GM18861 (cell line): ENCODE data around the gene MVB12B.
"Not testable (repeated sequence)": the region's sequence is repeated elsewhere in the genome, so short reads cannot be mapped to it uniquely, and the experiment has no call there.

ENCODE experiments used
- ATAC-seq: cut with Tn5 transposase; IDR thresholded peaks from one replicate; pipeline ENCODE4 v1.9.1; 2021; ENCODE audit not compliant: unreplicated experiment

Gene MVB12B

DNA sequence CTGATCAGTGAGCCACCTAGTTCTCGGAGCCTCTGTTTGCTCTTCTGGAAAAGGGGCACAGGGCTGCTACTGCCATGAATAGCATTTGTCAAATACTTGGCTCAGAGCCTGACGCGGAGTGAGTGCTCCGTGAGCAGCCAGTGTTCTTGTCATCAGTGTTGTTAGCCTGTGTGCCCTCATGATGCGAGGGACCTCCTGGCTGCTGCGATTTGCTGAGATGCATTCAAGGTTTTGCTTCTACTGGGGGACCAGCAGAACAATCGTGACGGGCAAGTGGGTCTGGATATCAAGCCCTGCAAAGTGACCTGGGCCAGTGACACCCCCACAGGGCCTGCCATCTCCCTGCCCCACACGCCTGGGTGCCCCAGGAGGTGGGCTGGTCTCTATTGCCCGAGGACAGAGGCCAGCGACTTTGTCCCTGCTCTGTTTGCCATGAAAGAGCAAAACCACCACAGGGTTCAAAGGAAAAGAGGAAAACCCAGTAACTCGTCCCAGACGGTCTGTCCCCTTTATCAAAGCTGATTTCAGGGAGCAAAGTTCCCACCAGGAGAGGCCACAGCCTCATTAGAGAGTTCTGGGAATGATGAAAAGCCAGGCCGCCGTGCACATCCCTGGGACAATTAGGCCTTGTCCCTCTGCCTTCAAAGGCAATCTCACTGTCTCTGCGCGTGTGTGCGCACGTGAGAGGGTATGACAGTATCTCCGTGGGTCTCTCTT, 200.6 kb downstream of the MVB12B start:
- no peak for ATAC-seq

DNA sequence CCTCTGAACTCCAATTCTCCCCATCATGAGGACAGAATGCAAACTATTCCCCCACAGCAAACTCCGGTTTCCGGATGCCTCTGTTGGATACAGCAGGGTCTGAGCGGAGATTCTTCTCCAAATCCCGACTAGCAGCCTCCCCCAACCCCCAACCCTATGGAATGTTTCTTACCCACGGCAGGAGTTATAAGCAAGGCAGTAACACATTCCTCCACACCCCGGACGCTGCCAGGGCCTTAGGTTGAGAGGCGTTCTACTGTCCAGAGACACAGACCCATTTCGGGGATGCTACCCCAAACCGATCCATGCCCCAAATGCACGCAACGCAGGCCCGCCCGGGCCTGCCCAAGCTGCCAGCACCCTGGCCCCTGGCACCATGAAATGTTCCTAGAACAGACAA, 201.5 kb downstream of the MVB12B start:
- ATAC-seq = no peak

DNA sequence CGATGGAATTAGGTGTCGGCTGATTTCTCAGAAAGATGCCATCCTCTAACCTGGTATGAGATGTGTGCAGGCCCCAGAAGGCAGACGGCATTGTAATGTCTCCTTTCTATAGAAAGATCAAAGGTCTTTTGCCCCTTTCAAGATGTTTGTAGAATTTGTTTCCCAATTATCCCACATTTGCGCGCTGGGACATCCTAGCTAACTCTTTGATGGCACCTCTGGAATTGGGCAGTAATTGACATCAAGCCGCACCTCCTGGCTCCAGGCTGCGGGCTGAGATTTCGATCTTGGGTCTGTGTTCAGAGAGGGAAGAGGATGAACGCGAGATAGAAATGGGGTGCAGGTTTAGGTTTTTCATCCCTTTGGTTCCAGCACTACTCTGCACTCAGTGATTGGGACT, 202.3 kb downstream of the MVB12B start:
- no peak for ATAC-seq

DNA sequence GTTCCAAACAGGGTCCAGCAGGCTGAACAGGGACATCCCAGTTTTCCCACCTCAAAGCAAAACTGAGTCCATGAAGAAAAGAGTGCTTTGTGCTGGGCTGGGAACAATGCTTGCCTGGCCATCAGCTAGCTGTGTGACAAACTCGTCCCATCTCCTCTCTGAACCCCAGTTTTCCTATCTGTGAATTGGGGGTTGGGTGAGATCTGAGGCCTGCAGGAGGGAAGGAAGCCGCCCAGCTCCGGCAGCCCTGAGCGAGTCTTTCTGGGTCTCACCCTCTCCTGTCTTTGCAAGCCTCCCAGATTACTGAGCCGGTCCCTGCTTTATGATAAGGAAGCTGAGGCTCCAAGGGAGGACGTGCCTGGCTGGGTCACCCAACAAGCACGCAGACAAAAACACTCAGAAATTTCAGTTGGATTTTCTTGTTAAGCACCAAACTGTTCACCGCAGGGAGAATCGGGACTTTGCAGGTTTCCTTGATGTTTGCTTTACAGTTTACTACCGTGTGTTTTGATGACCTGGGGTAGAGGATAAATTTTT, 204.5 kb downstream of the MVB12B start:
- ATAC-seq = no peak

DNA sequence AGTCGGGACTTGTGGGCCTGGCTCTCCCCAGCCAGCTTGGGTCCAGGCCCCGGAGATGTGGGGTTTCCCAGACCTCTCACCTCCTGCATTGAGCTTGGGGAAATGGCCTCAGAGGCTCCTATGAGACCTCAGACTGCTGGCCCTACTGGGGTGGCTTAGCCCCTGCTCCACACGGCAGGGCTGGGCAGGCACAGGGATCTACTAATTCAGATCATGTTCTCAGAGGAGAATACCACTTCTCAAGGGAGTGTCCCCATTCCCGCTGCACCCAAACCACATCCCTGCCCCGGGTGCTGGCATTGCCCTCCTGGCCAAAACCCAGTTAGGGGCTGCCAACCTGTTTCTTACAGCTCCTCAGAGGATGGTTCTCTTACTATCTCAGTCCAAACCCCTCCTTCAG, 205.0 kb downstream of the MVB12B start:
- ATAC-seq = no peak

DNA sequence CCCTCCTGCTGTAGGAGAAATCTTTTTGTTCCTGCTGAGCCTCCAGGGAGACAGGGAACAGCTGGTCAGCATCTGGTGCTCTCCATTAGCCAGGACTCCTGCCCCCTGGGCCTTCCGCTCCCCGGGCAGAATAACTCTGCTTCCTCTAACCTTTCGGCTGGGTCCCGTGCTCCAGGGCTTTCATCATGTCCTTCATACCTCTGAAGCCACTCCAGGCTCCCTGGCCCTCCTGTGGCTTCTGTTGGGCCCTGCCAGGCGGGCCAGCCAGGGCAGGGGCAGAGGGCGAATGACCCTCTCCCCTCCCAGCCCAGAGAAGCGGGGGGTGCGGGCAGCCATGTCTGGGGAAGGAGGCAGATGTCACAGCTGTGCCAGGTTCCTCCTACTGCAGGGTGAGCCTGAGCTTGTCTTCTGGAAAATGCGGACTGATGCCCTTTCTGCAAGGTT, 205.4 kb downstream of the MVB12B start:
- ATAC-seq = no peak

DNA sequence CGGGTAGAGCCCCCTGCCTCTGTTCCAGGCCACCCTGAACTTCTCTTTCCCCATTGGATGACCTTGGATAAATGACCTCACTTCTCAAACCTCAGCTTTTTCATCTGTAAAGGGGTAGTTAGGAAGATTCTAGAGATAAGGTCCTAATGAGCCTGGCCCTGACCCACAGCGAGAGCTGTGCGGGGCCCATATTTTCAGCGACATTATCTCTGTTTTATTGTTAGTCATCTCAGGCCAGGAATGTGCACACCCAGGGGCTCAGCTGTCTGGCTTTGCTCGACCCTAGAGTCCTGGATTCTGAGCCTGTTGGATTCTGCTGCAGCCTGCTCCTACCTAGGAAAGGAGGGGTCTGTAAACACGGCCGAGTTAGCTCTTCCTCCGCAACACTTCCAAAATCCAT, 205.9 kb downstream of the MVB12B start:
- ATAC-seq = no peak

DNA sequence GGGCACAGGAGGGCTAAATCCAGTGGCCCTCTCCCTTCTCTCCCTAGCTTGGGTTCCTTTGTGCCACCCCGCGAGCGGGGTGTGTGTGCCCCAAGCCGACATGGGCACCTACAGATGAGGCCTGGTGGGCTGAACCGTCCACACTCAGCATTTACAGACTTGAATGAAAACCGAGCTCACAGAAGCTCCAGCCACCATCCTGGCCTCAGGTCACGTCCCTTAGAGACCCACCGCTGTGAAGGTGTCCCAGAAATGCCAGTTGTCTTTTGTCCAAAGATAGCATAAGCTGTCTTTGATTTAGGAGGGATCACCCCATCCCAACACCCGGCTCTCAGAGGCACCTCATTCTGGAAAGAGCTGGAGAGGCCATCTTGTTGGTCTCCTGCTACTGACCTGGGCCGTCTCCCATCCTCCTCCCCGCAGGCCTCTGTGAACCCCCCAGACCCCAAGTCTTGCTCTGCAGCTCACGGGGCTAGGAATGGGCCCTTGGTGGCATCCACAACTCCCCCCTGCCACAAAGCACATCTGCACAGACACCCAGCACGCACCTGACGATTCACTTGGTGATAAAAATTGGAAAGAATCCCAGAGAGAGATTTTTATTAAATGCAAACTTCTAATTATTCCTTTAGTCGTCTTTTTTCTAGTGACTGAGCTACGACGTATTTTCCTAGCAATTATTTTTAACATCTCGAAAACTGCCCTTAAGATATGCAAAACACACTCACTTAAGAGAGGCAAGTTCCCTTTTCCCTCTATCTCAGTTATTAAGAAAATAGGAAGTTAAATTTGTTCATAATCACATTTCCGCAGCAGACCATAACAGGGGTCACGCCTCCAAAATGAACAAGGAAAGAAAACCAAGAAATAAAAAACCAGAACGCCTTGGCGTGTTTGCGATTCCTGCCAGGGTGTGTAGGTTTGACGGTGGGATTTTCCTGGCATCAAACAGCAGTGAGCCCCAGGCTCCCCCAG, 206.6 kb downstream of the MVB12B start:
- ATAC-seq = no peak

DNA sequence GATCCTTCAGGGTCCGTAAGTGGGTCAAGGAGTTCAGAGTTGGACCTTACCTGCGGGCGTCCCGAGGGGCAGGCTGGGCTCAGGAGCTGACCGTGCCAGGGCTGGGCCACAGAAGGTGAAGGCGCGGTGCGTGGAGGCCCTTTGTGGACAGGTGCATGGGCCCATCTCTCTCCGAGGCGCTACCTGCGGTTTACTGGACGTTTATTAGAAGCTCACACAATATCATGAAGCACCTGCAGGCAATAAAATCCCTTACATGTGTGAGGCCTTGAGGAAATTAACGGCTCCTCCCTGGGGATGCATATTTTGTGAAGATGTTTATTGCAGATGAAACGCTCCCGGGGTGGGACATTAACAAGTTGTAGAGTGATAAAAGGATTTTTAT, 207.3 kb downstream of the MVB12B start:
- ATAC-seq = no peak

DNA sequence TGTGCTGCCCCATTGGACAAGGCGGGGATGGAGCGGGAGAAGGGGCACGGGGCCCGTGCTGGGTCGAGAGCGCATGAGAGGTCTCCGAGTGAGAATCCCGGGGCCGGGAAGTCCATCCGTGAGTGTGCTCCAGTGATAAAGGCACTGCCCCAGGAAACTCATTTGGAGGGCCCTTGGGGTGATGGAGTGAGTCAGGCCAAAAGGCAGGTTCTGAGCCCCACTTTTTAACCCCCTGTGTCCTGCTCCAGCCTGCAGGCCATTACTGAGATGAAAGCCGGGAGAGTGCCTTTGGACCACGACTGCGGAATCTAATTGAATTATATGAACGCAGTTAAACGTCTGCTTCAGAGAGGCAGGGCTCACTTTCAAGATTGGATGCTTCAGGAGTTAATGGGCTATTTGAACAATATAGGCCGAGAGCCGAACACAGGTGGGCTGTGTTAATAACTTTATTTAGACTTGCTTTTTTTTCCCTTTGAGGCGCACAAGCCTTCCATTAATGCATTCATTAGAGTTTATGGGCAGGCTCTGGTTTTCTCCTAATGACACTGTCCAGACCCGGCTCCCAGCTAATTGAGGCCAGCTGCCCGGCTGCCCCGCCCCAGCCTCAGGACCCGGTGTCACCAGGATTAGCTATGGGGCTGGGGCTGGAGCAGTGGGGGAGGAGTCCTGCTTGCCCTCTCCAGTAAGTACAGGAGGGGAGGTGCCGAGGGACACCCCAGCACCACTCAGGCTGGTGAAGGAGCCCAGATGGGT, 208.0 kb downstream of the MVB12B start:
- no peak for ATAC-seq

DNA sequence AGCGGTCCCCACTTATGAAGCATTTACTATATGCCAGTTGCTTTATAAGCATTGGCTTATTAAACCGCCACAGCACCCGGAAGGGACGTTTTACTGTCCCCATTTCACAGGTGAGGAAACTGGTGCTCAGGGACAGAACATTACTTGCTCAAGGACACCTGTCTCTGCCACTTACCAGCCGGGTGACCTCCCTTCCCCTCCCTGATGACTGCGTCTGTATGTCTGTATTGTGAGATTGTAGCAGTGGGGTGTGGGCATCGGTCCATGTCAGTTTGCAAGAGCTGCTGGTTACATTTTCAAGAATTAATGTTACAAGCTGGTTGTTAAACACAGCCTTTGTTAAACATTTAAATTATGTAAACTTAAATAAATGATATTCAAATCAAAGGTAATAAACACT, 209.5 kb downstream of the MVB12B start:
- no peak for ATAC-seq

DNA sequence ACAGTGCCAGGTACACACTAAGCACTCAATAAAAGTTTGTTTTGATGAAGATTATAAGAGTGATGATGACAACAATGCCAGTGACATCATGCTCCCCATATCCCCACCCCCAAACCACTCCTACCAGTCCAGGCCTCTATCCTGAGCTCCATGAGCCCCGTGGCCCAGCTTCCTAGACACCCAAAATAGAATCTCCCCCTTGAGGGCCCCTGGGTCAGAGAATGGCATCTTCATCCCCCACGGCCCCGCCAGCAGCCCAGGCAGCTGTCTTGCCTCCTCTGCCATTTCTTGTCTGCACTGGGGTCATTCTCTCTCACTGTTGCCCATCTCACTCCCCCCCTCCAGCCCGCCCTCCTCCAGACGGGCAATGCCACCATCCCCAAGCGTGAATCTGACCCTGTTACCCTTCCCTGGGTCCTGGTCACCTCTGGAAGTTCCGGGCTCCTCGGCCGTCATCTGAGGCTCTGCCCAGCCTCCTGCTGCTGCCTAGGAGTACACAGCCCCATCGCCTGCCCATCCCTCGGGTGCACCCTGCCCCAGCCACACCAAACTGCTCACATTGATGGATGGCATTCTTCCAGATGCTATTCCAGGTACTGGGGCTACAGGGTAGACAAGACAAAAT, 210.3 kb downstream of the MVB12B start:
- no peak for ATAC-seq

DNA sequence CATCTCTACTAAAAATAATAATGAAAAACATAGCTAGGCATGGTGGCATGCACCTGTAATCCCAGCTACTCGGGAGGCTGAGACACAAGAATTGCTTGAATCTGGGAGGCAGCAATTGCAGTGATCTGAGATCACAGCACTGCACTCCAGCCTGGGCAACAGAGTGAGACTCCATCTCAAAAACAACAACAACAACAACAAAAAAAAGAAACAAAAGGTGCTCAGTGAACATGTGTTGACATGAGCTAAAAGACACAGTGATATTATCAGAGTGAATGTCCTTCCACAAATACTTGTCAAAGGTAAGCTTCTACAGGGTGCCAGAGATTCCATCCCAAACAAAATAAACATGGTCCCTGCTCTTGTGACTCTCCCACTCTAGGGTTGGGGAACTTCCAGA, 211.9 kb downstream of the MVB12B start:
- ATAC-seq = no peak

DNA sequence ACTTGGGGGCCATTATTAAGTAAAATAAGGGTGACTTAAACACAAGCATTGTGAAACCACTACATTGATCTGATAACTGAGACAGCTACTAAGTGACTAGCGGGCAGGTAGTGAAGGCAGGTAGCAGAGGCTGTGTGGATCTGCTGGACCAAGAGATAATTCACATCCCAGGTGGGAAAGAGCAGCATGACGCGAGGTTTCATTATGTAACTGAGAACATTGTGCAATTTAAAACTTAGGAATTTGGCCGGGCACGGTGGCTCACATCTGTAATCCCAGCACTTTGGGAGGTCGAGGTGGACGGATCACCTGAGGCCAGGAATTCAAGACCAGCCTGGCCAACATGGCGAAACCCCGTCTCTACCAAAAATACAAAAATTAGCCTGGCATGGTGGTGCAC, 213.8 kb downstream of the MVB12B start:
- not testable (repeated sequence) for ATAC-seq

DNA sequence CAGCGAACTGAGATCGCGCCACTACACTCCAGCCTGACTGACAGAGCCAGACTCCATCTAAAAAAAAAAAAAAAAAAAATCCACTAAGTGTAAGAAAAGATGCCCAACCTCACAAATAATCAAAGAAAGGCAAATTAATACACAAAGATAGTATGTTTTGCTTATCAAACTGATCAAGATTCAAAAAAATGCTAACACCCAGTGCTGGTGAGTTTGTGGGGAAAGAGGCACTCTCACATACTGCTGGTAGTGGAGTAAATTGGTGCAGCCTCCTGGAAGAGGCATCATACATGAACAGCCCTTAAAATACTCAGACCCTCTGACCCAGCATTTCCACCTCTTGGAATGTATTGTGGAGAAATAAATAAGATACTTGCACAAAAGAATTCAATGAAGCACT, 216.9 kb downstream of the MVB12B start:
- ATAC-seq = no peak

DNA sequence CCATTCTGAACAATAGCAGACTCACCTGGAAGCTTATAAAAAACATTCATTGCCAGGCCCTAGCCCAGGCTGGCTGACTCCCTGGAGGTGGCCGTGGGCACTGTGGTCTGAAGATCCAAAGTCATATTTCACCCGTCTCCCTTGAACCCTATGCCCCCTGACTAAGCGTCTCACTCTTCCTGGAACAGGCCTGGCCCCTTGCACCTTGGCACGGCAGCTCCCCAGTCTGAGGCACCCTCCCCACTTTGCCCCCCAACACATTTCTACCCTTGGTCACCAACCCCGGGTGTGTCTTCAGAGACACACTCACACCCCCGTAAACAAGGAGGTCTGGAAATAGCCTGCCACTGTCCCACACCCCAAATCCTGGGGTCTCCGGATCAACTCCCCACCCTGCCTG, 218.5 kb downstream of the MVB12B start:
- no peak for ATAC-seq

DNA sequence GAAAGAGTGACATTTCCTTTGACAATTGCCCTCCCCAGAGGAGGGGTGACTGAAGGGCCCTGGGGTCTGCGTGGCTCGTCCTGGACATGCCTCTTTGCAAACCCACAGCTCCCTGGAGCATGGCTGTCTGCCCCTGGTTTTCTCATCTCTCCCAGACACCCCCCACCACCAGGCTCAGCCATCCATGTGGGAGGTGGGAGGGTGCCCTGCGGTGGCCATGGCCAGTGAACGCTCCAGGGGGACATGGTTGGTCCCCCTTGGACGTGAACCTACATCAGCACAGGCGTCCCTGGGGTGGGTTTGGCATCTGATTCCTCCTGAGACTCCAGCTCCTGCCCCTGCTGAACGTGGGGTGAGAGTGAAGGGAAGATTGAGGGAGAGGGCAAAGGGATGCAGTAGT, 219.4 kb downstream of the MVB12B start:
- ATAC-seq = no peak

DNA sequence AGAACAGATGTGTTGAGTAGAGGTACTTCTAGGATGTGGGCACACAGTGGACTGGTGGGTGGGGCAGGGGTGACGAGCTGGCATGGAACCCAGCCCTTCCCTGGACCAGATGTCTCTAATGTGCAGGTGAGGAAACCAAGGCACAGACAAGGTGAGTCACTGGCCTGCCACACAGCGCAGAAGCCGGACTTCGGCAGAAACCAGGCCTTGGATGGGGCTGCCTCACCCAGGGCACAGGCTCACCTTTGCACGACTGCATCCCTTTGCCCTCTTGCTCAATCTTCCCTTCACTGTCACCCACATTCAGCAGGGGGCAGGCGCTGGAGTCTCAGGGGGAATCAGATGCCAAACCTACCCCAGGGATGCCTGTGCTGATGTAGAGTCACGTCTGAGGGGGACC, 221.7 kb downstream of the MVB12B start:
- ATAC-seq = no peak

DNA sequence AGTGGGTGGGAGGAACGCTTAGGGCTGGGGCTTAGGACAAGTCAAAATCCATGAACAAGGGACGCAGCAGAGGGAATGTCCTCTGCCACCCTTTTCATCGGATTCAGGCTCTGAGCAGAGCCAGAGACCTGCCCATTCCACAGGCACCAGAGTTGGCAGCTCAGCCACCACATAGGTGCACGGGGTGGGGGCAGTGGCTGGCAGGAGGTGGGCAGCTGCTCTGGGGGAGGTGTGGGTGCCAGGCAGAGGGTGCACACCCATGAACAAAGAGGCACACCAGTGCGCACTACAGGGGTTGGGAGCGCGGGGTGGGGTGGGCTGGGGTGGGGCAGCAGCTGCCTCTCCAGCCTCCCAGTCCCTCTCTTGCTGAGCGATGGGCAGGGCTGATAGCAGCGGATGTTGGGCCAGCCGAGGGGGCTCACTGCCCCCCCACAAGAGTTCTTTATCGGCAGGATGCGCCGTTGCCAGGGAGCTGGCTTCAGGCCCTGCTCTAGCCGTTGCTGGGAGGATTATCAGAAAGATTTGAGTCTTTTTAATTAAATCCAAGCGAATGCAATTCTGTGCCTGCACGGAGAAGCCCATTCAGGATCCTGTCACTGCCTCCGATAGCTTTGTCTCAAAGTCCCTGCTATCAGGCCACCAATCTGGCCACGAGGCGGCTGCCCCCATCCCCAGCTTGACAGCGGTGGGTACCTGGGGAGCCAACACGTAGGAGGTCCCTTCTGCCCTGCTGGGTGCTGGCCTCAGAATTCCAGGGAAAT, 222.8 kb downstream of the MVB12B start:
- ATAC-seq = no peak

DNA sequence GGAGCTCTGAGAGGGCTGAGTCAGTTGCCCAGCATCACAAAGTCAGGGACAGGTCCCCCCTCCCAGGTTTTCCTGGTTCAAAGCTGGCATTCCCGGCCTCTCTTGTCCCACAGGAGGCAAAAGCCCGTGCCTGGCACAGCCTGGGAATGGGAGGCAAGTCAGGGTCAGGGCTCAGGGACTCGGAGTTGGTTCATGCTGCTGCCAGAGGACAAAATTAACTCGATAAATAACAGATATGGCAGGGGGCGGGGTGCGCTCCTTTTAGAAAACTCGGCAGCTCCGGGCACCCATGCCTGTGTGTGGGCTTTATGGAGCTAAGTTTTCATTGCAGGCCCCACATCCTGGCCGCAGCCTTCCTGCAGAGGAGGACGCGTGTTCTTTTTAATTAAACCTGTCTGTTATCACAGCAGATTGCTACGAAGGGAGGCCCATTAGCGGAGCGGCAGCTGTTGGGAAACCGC, 224.3 kb downstream of the MVB12B start:
- ATAC-seq = no peak
